Ectodermal cell (in vitro differentiated cells): ENCODE results near the gene CABYR.
"Not testable (repeated sequence)": the region's sequence is repeated elsewhere in the genome, so short reads cannot be mapped to it uniquely, and the experiment has no call there.

ENCODE experiments used
- H3K27ac ChIP-seq: 2 replicates; pipeline ENCODE4 v1.7.0; 2013; ENCODE audit warnings: mild to moderate bottlenecking, low read depth, low read length; ENCODE audit not compliant: insufficient read depth, poor library complexity, severe bottlenecking
- H3K27me3 ChIP-seq: 2 replicates; pipeline ENCODE4 v1.7.0; 2013; ENCODE audit warnings: mild to moderate bottlenecking, low read length; ENCODE audit not compliant: insufficient read depth, control insufficient read depth, poor library complexity, severe bottlenecking
- H3K36me3 ChIP-seq: one replicate; pipeline ENCODE4 v1.7.0; 2013; ENCODE audit warnings: low read length; ENCODE audit not compliant: control insufficient read depth, insufficient read depth
- H3K4me1 ChIP-seq: one replicate; pipeline ENCODE4 v1.7.0; 2013; ENCODE audit warnings: low read length; ENCODE audit not compliant: control insufficient read depth, insufficient read depth
- H3K4me3 ChIP-seq: 2 replicates; pipeline ENCODE4 v1.7.0; 2013; ENCODE audit warnings: low read depth, low read length, control low read depth; ENCODE audit not compliant: insufficient read depth
- H3K9me3 ChIP-seq: 2 replicates; pipeline ENCODE4 v1.7.0; 2013; ENCODE audit warnings: mild to moderate bottlenecking, low read length, moderate library complexity; ENCODE audit not compliant: control insufficient read depth
- WGBS, 2 experiments: methylation state at CpG; one replicate each; pipeline ENCODE4 v1.1.7; 2013; ENCODE audit warnings: missing lambda C conversion rate in 2 of 2; 5-methylcytosine and 5-hydroxymethylcytosine counted together

Gene CABYR

DNA sequence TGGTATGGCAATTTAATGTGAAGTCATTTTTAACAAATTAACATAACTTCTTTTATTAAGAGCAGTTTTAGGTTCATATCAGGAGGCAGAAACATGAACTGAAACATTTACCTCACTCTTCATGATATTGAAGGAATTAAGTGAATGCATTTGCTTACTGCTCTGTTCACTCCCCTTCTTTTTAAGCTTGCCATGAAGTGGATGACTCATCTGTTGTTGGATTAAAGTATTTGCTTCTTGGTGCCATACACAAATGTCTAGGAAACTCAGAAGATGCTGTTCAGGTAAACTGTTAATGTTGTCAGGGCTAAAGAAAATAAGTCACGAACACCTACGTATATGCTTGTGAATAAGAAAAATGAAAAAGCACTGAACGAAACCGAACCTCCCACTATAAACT lies 10.2 kb upstream of the CABYR start:
- Histone ChIP-seq H3K4me1 (no peaks in the 10 kb centered on the region), H3K9me3 (no peaks in the 10 kb centered on the region), H3K27me3 (no peaks in the 10 kb centered on the region), H3K4me3 (no peak overlapping the region), H3K36me3 (no peaks in the 10 kb centered on the region), H3K27ac (no peak overlapping the region)
- 94 to 100% methylated on average over 1 to 3 of the region's 4 CpGs for WGBS, 2 experiments

DNA sequence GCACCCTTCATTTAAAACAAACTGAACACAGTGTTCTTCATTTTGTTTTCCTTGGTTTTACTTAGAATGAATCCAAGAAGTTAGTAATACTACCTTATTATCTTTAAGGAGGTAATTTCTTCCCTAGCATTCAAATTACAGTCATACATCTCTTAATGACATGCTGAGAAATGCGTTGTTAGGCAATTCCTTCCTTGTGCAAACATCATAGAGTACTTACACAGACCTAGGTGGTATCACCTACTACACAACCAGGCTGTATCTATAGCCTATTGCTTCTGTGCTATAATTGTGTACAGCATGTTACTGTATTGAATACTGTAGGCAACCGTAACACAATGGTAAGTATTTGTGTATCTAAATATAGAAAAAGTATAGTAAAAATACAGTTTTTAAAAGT lies 8.4 kb upstream of the CABYR start:
- WGBS, 2 experiments: 89 to 90% methylated on average over 1 to 2 of the region's 2 CpGs
- Histone ChIP-seq H3K4me3 (no peak overlapping the region), H3K4me1 (no peaks in the 10 kb centered on the region), H3K36me3 (no peaks in the 10 kb centered on the region), H3K9me3 (no peaks in the 10 kb centered on the region), H3K27ac (no peak overlapping the region), H3K27me3 (no peaks in the 10 kb centered on the region)

DNA sequence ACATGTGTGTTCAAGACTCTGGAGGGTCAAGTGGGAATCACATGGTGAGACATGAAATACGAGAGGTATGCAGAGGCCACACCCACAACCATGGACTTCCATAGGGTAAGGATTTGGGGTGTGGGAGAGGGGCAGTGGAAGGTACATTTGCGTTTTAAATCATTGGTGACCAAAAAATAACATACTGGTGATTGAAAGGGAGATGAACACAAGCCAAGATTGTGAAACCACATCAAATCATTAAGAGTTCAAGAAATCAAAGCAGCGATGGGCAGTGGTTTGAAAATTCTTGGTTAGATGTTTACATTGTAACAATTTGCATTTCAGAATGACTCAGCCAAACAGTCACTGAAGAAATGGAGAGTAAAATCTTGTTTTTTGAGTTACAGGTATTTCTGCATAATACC lies 1.9 kb upstream of the CABYR start:
- Histone ChIP-seq H3K4me1 (no peaks in the 10 kb centered on the region), H3K36me3 (no peaks in the 10 kb centered on the region), H3K9me3 (no peaks in the 10 kb centered on the region), H3K4me3 (no peak overlapping the region), H3K27ac (no peak overlapping the region), H3K27me3 (no peaks in the 10 kb centered on the region)
- 84 to 97% methylated on average over 3 of the region's 3 CpGs for WGBS, 2 experiments

DNA sequence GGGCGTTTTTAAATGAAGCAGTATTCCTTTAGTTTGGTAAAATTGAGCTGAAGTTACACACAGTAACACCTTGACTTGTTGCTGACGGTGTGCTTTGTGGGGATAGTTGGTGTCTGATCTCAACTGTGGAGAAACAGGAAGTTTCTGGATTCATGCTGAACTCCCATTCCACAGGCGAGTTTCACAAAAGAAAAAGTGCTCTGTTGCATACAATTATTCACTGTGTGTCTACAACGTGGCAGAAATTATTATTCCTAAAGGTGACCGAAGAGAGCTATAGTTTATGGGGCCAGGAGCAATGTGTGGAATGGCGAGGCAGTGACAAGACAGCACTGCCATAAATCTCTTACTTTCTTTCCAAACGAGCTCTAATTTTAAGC lies 463 bp upstream of the CABYR start:
- Histone ChIP-seq H3K27me3 (no peaks in the 10 kb centered on the region), H3K36me3 (no peaks in the 10 kb centered on the region), H3K27ac (no peak overlapping the region), H3K4me3 (peak overlapping the region; percentile 59), H3K9me3 (no peaks in the 10 kb centered on the region), H3K4me1 (no peaks in the 10 kb centered on the region)
- WGBS, 2 experiments: 68 to 75% methylated on average over 7 of the region's 7 CpGs

DNA sequence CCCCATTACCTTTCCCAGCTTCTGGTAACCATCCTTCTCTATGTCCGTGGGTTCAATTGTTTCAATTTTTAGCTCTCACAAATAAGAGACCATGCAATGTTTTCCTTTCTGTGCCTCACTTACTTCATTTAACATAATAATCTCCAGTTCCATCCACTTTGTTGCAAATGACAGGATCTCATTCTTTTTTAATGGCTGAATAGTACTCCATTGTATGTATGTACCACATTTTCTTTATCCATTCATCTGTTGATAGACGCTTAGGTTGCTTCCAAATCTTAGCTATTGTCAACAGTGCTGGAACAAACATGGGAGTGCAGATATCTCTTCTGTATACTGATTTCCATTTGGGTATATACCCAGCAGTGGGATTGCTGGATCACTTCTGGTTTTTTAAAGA lies 1.8 kb downstream of the CABYR start:
- H3K36me3 ChIP-seq: no peaks in the 10 kb centered on the region
- no peaks in the 10 kb centered on the region for H3K27me3 ChIP-seq
- WGBS, 2 experiments: 97 to 99% methylated on average over 2 of the region's 2 CpGs
- H3K27ac ChIP-seq: no peak overlapping the region
- H3K4me3 ChIP-seq: no peak overlapping the region
- no peaks in the 10 kb centered on the region for H3K4me1 ChIP-seq
- no peaks in the 10 kb centered on the region for H3K9me3 ChIP-seq

DNA sequence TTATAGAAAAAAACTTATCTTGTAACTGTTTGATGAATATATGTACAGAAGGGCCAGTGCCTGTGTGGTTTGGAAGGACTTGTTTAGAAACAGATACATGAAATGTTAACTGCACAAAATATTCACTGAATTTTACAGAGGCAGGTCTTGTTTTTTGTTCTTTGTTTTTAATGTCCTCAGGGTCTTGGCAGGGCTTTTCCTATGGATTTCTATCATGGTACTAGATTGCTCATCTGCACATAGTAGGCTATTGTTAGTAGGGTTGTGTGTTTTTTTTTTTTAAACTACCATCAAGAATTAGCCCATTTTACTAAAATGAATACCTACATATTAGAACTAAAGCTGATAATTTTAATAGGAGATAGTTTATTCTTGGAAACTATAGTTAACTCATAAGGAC lies 3.5 kb downstream of the CABYR start:
- H3K27me3 ChIP-seq: no peaks in the 10 kb centered on the region
- no peaks in the 10 kb centered on the region for H3K9me3 ChIP-seq
- H3K4me1 ChIP-seq: no peaks in the 10 kb centered on the region
- H3K27ac ChIP-seq: no peak overlapping the region
- no peak overlapping the region for H3K4me3 ChIP-seq
- H3K36me3 ChIP-seq: no peaks in the 10 kb centered on the region

DNA sequence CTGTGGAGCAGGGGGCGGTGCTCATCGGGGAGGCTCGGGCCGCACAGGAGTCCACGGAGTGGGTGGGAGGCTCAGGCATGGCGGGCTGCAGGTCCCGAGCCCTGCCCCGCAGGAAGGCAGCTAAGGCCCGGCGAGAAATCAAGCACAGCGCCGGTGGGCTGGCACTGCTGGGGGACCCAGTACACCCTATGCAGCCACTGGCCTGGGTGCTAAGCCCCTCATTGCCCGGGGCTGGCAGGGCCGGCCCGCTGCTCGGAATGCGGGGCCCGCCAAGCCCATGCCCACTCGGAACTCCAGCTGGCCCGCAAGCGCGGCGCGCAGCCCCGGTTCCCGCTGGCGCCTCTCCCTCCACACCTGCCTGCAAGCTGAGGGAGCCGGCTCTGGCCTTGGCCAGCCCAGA lies 10.7 kb downstream of the CABYR start:
- H3K27me3 ChIP-seq, H3K9me3 ChIP-seq, H3K4me1 ChIP-seq, H3K4me3 ChIP-seq, H3K27ac ChIP-seq, H3K36me3 ChIP-seq: not testable (repeated sequence)
- 93 to 94% methylated on average over 28 of the region's 28 CpGs for WGBS, 2 experiments

DNA sequence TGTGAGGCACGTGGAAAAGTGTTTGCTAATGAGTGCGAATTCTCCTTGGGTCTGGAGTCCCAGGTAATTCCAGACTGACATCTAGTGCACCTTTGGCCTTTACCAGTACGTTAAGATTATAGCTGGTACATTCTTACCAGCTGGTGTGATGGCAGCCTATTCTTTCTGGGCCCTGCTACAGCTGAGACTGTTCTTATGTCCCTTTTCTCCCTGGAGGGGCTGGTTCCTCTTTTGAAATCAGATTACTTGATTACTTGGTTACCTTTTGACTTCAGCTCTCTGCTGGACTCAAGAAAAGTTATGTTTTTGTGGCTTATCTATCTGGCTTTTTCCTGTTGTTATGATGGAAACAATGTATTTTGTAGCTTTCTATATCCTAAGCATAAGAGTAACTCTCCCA lies 14.5 kb downstream of the CABYR start:
- H3K27ac ChIP-seq: no peak overlapping the region
- H3K4me1 ChIP-seq: no peaks in the 10 kb centered on the region
- 95 to 97% methylated on average over 3 of the region's 3 CpGs for whole genome bisulfite sequencing, 2 experiments
- H3K27me3 ChIP-seq: no peaks in the 10 kb centered on the region
- no peaks in the 10 kb centered on the region for H3K9me3 ChIP-seq
- no peak overlapping the region for H3K4me3 ChIP-seq
- H3K36me3 ChIP-seq: peaks cover 6% of the 10 kb centered on the region

DNA sequence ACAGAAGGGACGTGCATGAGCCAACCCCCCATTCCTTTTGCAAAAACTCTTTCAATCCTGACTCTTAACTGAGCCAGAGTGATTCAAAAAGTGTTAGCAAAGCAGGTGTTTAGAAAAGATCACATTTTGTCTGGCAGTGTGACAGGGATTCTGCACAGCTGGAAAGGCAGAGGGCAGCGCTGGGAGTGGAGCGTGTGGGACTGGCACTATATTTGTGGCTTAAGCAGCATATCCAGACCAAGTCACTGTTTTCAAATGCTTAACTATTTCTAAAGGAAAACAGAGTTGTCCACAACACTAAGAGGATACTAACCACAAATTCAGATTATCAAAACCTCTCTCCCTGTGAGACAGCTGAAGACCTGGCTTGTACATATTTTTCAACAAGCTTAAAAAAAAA lies 19.0 kb downstream of the CABYR start:
- WGBS, 2 experiments: 94 to 96% methylated on average over 3 of the region's 3 CpGs

DNA sequence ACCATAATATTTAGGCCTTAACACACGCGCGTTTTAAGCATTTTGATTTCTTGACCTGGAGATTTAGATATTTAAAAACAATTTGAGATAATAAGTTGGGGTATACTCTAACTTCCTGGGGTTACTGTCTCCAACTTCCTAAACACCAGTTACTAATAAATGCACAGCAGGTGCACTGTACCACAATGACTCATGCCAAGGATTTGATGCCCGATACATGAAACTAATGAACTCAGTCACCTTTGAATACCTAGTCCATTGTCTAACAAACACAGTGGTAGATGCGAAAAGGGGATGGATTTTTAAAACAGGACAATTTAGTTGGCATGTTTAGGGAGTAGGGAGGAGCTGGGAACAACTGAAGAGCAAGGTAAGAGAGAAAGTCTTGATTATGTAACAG lies 21.2 kb downstream of the CABYR start:
- peaks cover 19% of the 10 kb centered on the region for H3K36me3 ChIP-seq
- WGBS, 2 experiments: 95 to 97% methylated on average over 4 to 5 of the region's 5 CpGs

More for the DNA sequence above, 19.0 kb downstream of the CABYR start:
- Histone ChIP-seq H3K4me1 (no peaks in the 10 kb centered on the region), H3K27ac (no peak overlapping the region), H3K36me3 (peaks cover 14% of the 10 kb centered on the region), H3K27me3 (no peaks in the 10 kb centered on the region), H3K4me3 (no peak overlapping the region), H3K9me3 (no peaks in the 10 kb centered on the region)

DNA sequence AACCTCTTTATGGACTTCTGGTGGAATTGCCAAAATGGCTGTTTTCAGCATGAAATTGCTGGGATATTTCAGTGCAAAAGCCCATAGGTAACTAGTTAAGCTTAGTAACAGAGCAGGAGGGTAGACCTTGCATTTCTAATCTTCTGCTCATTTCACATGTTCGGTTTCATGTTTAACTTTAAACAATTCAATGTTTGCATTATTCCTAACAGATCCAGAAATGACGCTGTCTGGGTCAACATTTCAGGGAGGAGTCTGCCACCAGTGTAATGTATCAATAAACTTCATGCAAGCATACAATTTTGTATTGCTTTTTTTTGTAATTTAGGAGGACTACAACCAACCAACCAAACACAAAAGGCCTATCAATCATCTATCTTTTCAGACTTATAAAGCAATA lies 22.4 kb downstream of the CABYR start:
- H3K27me3 ChIP-seq: no peaks in the 10 kb centered on the region
- no peaks in the 10 kb centered on the region for H3K9me3 ChIP-seq
- no peak overlapping the region for H3K4me3 ChIP-seq
- H3K36me3 ChIP-seq: peaks cover 17% of the 10 kb centered on the region
- WGBS, 2 experiments: 95 to 98% methylated on average over 2 of the region's 2 CpGs
- H3K27ac ChIP-seq: no peak overlapping the region
- no peaks in the 10 kb centered on the region for H3K4me1 ChIP-seq

More for the DNA sequence above, 21.2 kb downstream of the CABYR start:
- Histone ChIP-seq H3K27ac (no peak overlapping the region), H3K4me1 (no peaks in the 10 kb centered on the region), H3K27me3 (no peaks in the 10 kb centered on the region), H3K9me3 (no peaks in the 10 kb centered on the region), H3K4me3 (no peak overlapping the region)
